Smooth muscle cell (in vitro differentiated cells): ENCODE results near the gene NDUFS1. TPM values are rescaled to one million over a fixed set of nuclear protein-coding genes. Genes with fewer than 3 reads are reported as not detected.

Source experiments
- DNase-seq: peaks from one replicate; lab custom pipeline; 2025; ENCODE audit not compliant: unreplicated experiment; lab: John Stamatoyannopoulos, UW
- H2AFZ ChIP-seq: fragments of 200-600 bp; sonication (generic); 2 replicates; pipeline ENCODE4 v1.6.0; 2016; ENCODE audit warnings: antibody characterized with exemption, low read depth, mild to moderate bottlenecking
- H3F3A ChIP-seq: fragments of 200-600 bp; sonication (generic); 2 replicates; pipeline ENCODE4 v1.6.0; 2017; ENCODE audit warnings: antibody characterized with exemption, low read depth
- H3K27ac ChIP-seq: fragments of 200-600 bp; sonication (generic); 2 replicates; pipeline ENCODE4 v1.5.1; 2016; ENCODE audit warnings: low read depth, mild to moderate bottlenecking
- H3K27me3 ChIP-seq: fragments of 200-600 bp; sonication (generic); 2 replicates; pipeline ENCODE4 v1.6.1; 2016; ENCODE audit warnings: low read depth, mild to moderate bottlenecking
- H3K36me3 ChIP-seq: fragments of 200-600 bp; sonication (generic); 2 replicates; pipeline ENCODE4 v1.5.1; 2016; ENCODE audit warnings: low read depth
- H3K4me1 ChIP-seq: fragments of 200-600 bp; sonication (generic); 2 replicates; pipeline ENCODE4 v1.5.1; 2016; ENCODE audit warnings: low read depth
- H3K4me2 ChIP-seq: fragments of 200-600 bp; sonication (generic); 2 replicates; pipeline ENCODE4 v1.6.0; 2016; ENCODE audit warnings: mild to moderate bottlenecking
- H3K4me3 ChIP-seq: fragments of 200-600 bp; sonication (generic); 2 replicates; pipeline ENCODE4 v1.5.1; 2016; ENCODE audit warnings: mild to moderate bottlenecking
- H3K79me2 ChIP-seq: fragments of 200-600 bp; sonication (generic); 2 replicates; pipeline ENCODE4 v1.6.0; 2016; ENCODE audit warnings: low read depth, mild to moderate bottlenecking
- H3K9ac ChIP-seq: fragments of 200-600 bp; sonication (generic); 2 replicates; pipeline ENCODE4 v1.6.0; 2016; ENCODE audit warnings: low read depth
- H3K9me3 ChIP-seq: fragments of 200-600 bp; sonication (generic); replicated peaks from 2 replicates; pipeline ENCODE4 v1.5.1; 2016; ENCODE audit warnings: low read depth
- H4K20me1 ChIP-seq: fragments of 200-600 bp; sonication (generic); 2 replicates; pipeline ENCODE4 v1.6.0; 2016; ENCODE audit warnings: low read depth
- WGBS: methylation state at CpG from one replicate; pipeline ENCODE4 v1.1.7; 2016; ENCODE audit warnings: low lambda C conversion rate; 5-methylcytosine and 5-hydroxymethylcytosine counted together
- polyA plus RNA-seq: library from polyadenylated mRNA; unstranded; fragments of >200 nt; fragmentation: Nextera tagmentation; extraction: Ambion mirVana; gene quantifications from 2 replicates; pipeline ENCODE4 v1.2.1, GENCODE V29; 2016
- total RNA-seq: library from RNA; depleted of rRNA; stranded (reverse); fragments of >200 nt; gene quantifications from 2 replicates; pipeline ENCODE4 v1.2.3, GENCODE V29; 2014
- TF ChIP-seq, protein P1 (sequence below): fragments of 200-600 bp; sonication (generic); IDR thresholded peaks from 2 replicates; pipeline ENCODE4 v1.5.1; 2017; ENCODE audit warnings: borderline replicate concordance, mild to moderate bottlenecking, antibody characterized with exemption; ENCODE audit not compliant: insufficient read depth, poor library complexity, severe bottlenecking

NDUFS1 gene
- total and polyA plus RNA-seq, 2 experiments from 2014 or later = 62.0 to 101 TPM

- Histone ChIP-seq H4K20me1 (no peaks in the 10 kb centered on the region), H2AFZ (no peak overlapping the region), H3K9ac (no peak overlapping the region), H3F3A (no peaks in the 10 kb centered on the region), H3K4me1 (no peaks in the 10 kb centered on the region), H3K79me2 (no peaks in the 10 kb centered on the region), H3K27me3 (no peaks in the 10 kb centered on the region), H3K27ac (no peak overlapping the region), H3K4me2 (no peak overlapping the region), H3K36me3 (peaks cover 5% of the 10 kb centered on the region), H3K9me3 (no peaks in the 10 kb centered on the region), H3K4me3 (no peak overlapping the region)
- TF ChIP-seq, protein P1, sequence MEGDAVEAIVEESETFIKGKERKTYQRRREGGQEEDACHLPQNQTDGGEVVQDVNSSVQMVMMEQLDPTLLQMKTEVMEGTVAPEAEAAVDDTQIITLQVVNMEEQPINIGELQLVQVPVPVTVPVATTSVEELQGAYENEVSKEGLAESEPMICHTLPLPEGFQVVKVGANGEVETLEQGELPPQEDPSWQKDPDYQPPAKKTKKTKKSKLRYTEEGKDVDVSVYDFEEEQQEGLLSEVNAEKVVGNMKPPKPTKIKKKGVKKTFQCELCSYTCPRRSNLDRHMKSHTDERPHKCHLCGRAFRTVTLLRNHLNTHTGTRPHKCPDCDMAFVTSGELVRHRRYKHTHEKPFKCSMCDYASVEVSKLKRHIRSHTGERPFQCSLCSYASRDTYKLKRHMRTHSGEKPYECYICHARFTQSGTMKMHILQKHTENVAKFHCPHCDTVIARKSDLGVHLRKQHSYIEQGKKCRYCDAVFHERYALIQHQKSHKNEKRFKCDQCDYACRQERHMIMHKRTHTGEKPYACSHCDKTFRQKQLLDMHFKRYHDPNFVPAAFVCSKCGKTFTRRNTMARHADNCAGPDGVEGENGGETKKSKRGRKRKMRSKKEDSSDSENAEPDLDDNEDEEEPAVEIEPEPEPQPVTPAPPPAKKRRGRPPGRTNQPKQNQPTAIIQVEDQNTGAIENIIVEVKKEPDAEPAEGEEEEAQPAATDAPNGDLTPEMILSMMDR = no peak
- WGBS = 98% methylated on average over 21 of the region's 21 CpGs
- DNase-seq = no peak
Observed at GRCh38 chr2:206116278-206116677, 43.0 kb downstream of the NDUFS1 start.

DNA sequence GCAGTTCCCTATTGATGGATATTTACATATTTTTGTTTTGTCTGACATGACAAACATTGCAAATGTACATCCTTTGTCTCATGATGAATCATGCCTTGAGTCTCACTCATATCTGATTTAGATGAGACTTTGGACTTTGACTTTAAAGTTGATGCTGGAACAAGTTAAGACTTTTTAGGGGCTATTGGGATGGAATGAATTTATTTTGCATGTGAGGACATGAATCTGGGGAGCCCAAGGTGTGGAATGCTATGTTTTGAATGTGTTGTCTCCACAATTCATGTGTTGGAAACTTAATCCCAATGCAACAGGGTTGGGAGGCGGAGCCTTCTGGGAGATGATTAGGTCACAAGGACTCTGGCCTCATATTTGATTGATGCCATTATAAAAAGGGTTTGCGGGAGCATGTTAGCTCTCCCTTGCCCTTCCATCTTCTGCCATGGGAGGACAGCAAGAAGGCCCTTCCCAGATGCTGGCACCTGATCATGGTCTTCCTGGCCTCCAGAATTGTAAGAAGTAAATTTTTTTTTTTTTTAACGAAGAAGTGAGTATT lies 44.1 kb downstream of the NDUFS1 start:
- no peaks in the 10 kb centered on the region for H3K9me3 ChIP-seq
- no peak overlapping the region for H3K4me3 ChIP-seq
- WGBS = 98% methylated on average over 3 of the region's 3 CpGs
- H2AFZ ChIP-seq = no peak overlapping the region
- no peaks in the 10 kb centered on the region for H3K79me2 ChIP-seq
- H3K4me1 ChIP-seq = no peaks in the 10 kb centered on the region
- TF ChIP-seq, protein P1 = no peak
- H3K4me2 ChIP-seq = no peak overlapping the region
- no peak for DNase-seq
- H3K36me3 ChIP-seq = no peaks in the 10 kb centered on the region
- H3F3A ChIP-seq = no peaks in the 10 kb centered on the region
- H3K27ac ChIP-seq = no peak overlapping the region
- no peaks in the 10 kb centered on the region for H4K20me1 ChIP-seq
- no peak overlapping the region for H3K9ac ChIP-seq
- H3K27me3 ChIP-seq = no peaks in the 10 kb centered on the region

DNA sequence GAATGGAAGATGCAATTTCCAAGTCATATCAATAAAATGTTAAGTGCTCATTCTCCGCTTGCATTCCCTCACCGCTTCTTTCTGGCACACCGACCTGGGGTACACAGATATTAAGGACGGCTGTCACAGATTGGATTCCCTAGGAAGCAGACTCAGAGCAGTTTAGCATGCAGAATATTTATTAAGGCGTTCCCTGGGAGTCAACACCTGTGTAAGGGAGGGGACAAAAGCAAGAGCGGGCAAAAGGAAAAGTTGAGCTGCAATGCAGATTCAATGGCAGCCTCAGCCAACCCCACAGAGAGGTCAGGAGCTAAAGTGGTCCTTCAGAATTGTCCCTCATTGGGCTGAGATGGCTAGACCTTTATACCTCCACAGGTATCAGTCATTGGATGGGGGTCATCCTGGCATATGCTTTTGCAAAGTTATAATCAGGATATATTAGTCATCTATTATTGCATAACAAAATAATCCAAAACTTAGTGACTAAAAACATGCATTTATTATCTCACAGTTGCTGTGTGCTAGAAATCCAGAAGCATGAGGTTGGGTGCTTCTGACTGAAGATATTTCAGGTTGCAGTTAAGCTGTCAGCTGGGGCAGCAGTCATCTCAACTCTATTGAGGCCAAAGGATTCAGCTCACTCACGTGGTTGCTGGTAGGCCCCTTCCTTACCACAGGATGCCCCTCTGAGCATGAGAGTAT lies 46.2 kb downstream of the NDUFS1 start:
- no peaks in the 10 kb centered on the region for H4K20me1 ChIP-seq
- DNase-seq = no peak
- WGBS = 94% methylated on average over 7 of the region's 7 CpGs
- H2AFZ ChIP-seq = no peak overlapping the region
- H3F3A ChIP-seq = no peaks in the 10 kb centered on the region
- H3K27ac ChIP-seq = no peak overlapping the region
- H3K9me3 ChIP-seq = no peaks in the 10 kb centered on the region
- H3K27me3 ChIP-seq = no peaks in the 10 kb centered on the region
- no peak overlapping the region for H3K4me3 ChIP-seq
- no peaks in the 10 kb centered on the region for H3K79me2 ChIP-seq
- no peaks in the 10 kb centered on the region for H3K36me3 ChIP-seq
- H3K9ac ChIP-seq = no peak overlapping the region
- no peaks in the 10 kb centered on the region for H3K4me1 ChIP-seq
- TF ChIP-seq, protein P1 = no peak
- H3K4me2 ChIP-seq = no peak overlapping the region

- no peaks in the 10 kb centered on the region for H3K79me2 ChIP-seq
- no peak overlapping the region for H3K4me2 ChIP-seq
- no peaks in the 10 kb centered on the region for H3K4me1 ChIP-seq
- H3K4me3 ChIP-seq = no peak overlapping the region
- H3F3A ChIP-seq = no peaks in the 10 kb centered on the region
- no peaks in the 10 kb centered on the region for H3K9me3 ChIP-seq
- DNase-seq = no peak
- WGBS = 81% methylated on average over 3 of the region's 3 CpGs
- no peaks in the 10 kb centered on the region for H3K36me3 ChIP-seq
- H3K9ac ChIP-seq = no peak overlapping the region
- H4K20me1 ChIP-seq = no peaks in the 10 kb centered on the region
- TF ChIP-seq, protein P1 = no peak
- H2AFZ ChIP-seq = no peak overlapping the region
- H3K27me3 ChIP-seq = no peaks in the 10 kb centered on the region
- H3K27ac ChIP-seq = no peak overlapping the region
Observed at GRCh38 chr2:206112108-206112507, 47.1 kb downstream of the NDUFS1 start.
